ENCODE results near the gene TULP1.

DNA sequence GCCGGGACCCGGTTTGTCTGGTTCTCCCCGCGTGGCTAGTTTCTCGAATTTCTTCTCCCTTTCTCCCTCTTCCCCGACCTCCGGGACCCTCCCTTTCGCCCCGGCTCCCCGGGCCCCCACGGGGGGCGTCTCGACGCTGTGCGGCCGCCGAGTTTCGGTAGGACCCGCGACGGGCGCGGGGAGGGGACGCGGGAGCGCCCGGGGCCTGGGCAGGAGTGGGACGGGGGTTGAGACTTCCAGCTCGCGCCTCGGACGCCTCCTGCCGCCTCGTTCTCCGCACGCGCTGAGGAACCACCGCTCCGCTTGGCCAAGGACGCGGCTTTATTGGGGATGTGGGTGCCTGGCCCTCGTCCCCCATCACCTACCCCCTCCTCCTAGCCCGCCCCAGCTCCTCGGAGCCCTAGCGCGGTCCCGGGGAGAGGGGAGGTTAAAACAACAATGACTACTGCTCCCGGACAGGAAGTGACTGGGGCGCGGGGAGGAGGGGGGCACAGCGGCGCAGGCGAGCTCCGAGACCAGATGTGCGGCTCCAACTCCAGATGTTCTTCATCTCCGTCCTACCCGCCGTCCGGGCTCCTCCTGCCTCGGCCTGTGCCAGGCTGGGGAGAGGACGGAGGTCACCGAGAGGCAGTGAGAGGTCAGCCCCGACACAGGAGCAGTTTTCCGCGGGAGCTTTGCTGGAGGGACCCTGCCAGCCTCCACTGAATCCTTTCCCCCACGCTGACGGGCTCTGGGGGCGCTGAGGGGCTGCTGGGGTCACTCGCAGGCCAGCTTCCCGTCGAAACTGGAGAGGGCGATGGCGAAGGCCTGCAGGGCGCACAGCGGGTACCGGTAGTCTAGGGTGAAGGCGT is 14.9 kb downstream of the TULP1 start:
- TF ChIP-seq, protein P1, sequence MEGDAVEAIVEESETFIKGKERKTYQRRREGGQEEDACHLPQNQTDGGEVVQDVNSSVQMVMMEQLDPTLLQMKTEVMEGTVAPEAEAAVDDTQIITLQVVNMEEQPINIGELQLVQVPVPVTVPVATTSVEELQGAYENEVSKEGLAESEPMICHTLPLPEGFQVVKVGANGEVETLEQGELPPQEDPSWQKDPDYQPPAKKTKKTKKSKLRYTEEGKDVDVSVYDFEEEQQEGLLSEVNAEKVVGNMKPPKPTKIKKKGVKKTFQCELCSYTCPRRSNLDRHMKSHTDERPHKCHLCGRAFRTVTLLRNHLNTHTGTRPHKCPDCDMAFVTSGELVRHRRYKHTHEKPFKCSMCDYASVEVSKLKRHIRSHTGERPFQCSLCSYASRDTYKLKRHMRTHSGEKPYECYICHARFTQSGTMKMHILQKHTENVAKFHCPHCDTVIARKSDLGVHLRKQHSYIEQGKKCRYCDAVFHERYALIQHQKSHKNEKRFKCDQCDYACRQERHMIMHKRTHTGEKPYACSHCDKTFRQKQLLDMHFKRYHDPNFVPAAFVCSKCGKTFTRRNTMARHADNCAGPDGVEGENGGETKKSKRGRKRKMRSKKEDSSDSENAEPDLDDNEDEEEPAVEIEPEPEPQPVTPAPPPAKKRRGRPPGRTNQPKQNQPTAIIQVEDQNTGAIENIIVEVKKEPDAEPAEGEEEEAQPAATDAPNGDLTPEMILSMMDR (IDR thresholded peaks at IDR 0.05), result no peak
- TF ChIP-seq POLR2A (IDR thresholded peaks at IDR 0.05), result no peak
